ENCODE data around the gene LRRN4.

Gene LRRN4

DNA sequence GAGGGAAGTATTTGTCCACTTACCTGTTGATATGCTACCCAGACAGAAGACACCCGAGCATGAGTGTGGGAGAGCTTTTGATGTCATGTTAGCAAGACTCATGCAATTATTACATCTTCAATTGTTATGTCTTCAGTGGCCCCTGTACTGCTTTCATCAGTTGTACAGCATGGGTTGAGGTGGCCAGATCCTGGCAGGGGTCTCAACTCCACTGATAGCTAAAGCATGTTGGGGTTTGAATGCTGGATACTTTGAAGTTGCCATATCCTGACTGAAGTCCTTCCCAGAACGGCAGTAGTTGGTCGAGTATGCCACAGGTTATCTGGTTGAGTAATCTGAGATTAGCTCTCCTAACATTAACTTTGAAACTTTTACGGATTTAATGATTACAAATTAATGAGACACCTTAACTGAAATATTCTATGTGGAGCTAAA lies 46.7 kb downstream of the LRRN4 start:
- TF ChIP-seq CSDC2 (CRISPR knock-in tag; IDR thresholded peaks at IDR 0.05) (no peak), OSR1 (CRISPR knock-in tag; IDR thresholded peaks at IDR 0.05) (no peak), ARNTL (CRISPR knock-in tag; IDR thresholded peaks at IDR 0.05; ENCODE audit: borderline replicate concordance, low read depth) (no peak), ZNF70 (CRISPR knock-in tag; IDR thresholded peaks at IDR 0.05) (no peak), RARB (CRISPR knock-in tag; IDR thresholded peaks at IDR 0.05) (no peak), ZC3H10 (CRISPR knock-in tag; IDR thresholded peaks at IDR 0.05) (no peak), SNAI2 (CRISPR knock-in tag; IDR thresholded peaks at IDR 0.05) (no peak), ZNF8 (CRISPR knock-in tag; IDR thresholded peaks at IDR 0.05) (no peak), BACH2 (CRISPR knock-in tag; IDR thresholded peaks at IDR 0.05; ENCODE audit: borderline replicate concordance) (no peak), TOX (CRISPR knock-in tag; IDR thresholded peaks at IDR 0.05; ENCODE audit: borderline replicate concordance) (no peak), ZFP30 (CRISPR knock-in tag; IDR thresholded peaks at IDR 0.05) (no peak), TCF4 (CRISPR knock-in tag; IDR thresholded peaks at IDR 0.05; ENCODE audit: borderline replicate concordance) (no peak), ZNF565 (CRISPR knock-in tag; conservative IDR thresholded peaks at IDR 0.05; ENCODE audit: low read depth) (no peak), GLIS3 (CRISPR knock-in tag; IDR thresholded peaks at IDR 0.05) (no peak)
- TF ChIP-seq, protein P1, sequence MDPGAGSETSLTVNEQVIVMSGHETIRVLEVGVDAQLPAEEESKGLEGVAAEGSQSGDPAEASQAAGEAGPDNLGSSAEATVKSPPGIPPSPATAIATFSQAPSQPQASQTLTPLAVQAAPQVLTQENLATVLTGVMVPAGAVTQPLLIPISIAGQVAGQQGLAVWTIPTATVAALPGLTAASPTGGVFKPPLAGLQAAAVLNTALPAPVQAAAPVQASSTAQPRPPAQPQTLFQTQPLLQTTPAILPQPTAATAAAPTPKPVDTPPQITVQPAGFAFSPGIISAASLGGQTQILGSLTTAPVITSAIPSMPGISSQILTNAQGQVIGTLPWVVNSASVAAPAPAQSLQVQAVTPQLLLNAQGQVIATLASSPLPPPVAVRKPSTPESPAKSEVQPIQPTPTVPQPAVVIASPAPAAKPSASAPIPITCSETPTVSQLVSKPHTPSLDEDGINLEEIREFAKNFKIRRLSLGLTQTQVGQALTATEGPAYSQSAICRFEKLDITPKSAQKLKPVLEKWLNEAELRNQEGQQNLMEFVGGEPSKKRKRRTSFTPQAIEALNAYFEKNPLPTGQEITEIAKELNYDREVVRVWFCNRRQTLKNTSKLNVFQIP (CRISPR knock-in tag; IDR thresholded peaks at IDR 0.05; ENCODE audit: borderline replicate concordance, low read depth), result no peak
- TF ChIP-seq, protein P2, sequence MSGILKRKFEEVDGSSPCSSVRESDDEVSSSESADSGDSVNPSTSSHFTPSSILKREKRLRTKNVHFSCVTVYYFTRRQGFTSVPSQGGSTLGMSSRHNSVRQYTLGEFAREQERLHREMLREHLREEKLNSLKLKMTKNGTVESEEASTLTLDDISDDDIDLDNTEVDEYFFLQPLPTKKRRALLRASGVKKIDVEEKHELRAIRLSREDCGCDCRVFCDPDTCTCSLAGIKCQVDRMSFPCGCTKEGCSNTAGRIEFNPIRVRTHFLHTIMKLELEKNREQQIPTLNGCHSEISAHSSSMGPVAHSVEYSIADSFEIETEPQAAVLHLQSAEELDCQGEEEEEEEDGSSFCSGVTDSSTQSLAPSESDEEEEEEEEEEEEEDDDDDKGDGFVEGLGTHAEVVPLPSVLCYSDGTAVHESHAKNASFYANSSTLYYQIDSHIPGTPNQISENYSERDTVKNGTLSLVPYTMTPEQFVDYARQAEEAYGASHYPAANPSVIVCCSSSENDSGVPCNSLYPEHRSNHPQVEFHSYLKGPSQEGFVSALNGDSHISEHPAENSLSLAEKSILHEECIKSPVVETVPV (CRISPR knock-in tag; IDR thresholded peaks at IDR 0.05), result no peak
- TF ChIP-seq, protein P3, sequence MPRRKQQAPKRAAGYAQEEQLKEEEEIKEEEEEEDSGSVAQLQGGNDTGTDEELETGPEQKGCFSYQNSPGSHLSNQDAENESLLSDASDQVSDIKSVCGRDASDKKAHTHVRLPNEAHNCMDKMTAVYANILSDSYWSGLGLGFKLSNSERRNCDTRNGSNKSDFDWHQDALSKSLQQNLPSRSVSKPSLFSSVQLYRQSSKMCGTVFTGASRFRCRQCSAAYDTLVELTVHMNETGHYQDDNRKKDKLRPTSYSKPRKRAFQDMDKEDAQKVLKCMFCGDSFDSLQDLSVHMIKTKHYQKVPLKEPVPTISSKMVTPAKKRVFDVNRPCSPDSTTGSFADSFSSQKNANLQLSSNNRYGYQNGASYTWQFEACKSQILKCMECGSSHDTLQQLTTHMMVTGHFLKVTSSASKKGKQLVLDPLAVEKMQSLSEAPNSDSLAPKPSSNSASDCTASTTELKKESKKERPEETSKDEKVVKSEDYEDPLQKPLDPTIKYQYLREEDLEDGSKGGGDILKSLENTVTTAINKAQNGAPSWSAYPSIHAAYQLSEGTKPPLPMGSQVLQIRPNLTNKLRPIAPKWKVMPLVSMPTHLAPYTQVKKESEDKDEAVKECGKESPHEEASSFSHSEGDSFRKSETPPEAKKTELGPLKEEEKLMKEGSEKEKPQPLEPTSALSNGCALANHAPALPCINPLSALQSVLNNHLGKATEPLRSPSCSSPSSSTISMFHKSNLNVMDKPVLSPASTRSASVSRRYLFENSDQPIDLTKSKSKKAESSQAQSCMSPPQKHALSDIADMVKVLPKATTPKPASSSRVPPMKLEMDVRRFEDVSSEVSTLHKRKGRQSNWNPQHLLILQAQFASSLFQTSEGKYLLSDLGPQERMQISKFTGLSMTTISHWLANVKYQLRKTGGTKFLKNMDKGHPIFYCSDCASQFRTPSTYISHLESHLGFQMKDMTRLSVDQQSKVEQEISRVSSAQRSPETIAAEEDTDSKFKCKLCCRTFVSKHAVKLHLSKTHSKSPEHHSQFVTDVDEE (CRISPR knock-in tag; IDR thresholded peaks at IDR 0.05), result no peak
- TF ChIP-seq, protein P4, sequence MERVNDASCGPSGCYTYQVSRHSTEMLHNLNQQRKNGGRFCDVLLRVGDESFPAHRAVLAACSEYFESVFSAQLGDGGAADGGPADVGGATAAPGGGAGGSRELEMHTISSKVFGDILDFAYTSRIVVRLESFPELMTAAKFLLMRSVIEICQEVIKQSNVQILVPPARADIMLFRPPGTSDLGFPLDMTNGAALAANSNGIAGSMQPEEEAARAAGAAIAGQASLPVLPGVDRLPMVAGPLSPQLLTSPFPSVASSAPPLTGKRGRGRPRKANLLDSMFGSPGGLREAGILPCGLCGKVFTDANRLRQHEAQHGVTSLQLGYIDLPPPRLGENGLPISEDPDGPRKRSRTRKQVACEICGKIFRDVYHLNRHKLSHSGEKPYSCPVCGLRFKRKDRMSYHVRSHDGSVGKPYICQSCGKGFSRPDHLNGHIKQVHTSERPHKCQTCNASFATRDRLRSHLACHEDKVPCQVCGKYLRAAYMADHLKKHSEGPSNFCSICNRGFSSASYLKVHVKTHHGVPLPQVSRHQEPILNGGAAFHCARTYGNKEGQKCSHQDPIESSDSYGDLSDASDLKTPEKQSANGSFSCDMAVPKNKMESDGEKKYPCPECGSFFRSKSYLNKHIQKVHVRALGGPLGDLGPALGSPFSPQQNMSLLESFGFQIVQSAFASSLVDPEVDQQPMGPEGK (CRISPR knock-in tag; IDR thresholded peaks at IDR 0.05; ENCODE audit: borderline replicate concordance), result no peak
- TF ChIP-seq, protein P5, sequence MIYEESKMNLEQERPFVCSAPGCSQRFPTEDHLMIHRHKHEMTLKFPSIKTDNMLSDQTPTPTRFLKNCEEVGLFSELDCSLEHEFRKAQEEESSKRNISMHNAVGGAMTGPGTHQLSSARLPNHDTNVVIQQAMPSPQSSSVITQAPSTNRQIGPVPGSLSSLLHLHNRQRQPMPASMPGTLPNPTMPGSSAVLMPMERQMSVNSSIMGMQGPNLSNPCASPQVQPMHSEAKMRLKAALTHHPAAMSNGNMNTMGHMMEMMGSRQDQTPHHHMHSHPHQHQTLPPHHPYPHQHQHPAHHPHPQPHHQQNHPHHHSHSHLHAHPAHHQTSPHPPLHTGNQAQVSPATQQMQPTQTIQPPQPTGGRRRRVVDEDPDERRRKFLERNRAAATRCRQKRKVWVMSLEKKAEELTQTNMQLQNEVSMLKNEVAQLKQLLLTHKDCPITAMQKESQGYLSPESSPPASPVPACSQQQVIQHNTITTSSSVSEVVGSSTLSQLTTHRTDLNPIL (CRISPR knock-in tag; IDR thresholded peaks at IDR 0.05; ENCODE audit: low read depth), result no peak

DNA sequence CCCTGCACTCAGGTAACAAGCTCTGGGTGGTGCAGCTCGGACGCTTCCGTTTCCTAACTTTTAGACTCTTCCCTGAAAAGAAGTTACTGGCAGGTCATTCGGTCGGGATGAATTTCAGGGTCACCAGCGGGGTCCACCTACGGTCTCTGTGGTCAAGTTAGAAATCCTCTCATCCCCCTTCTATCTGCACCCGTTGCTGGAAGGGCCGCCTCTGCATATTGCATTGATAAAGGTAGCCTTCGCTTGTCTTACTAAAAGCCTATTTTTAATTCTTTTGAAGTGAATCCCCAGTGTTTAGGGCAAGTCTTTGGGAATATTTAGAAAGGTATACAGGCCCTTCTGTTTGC lies 47.3 kb downstream of the LRRN4 start:
- TF ChIP-seq, protein P1 (CRISPR knock-in tag; IDR thresholded peaks at IDR 0.05; ENCODE audit: borderline replicate concordance, low read depth), result no peak
- TF ChIP-seq ZNF70 (CRISPR knock-in tag; IDR thresholded peaks at IDR 0.05) (no peak), ZNF8 (CRISPR knock-in tag; IDR thresholded peaks at IDR 0.05) (no peak), SNAI2 (CRISPR knock-in tag; IDR thresholded peaks at IDR 0.05) (no peak), ZFP3 (CRISPR knock-in tag; IDR thresholded peaks at IDR 0.05) (no peak), TCF4 (CRISPR knock-in tag; IDR thresholded peaks at IDR 0.05; ENCODE audit: borderline replicate concordance) (no peak), GLIS3 (CRISPR knock-in tag; IDR thresholded peaks at IDR 0.05) (no peak), ZFP30 (CRISPR knock-in tag; IDR thresholded peaks at IDR 0.05) (no peak), ESRRG (CRISPR knock-in tag; IDR thresholded peaks at IDR 0.05) (no peak)
- no peak for ATAC-seq

More for the DNA sequence above, 46.7 kb downstream of the LRRN4 start:
- ATAC-seq, result no peak
